Kidney (tissue), 14 donors: Measurements from ENCODE around the gene ICA1L. TPM values are rescaled to one million over a fixed set of nuclear protein-coding genes. Genes with fewer than 3 reads are reported as not detected.

Experiments used
- DNase-seq, 5 donors: peaks; one replicate each; pipeline ENCODE4 v3.0.0-alpha.2; 2013 to 2020
- FAIRE-seq: peaks from 2 replicates; lab custom pipeline; 2012; peaks lifted over from hg19 to GRCh38; lab: Jason Lieb, UNC
- H3K27ac ChIP-seq, 2 donors: one replicate each; pipeline ENCODE4 v1.7.0; 2013; ENCODE audit warnings: low read depth in 2 of 2, low read length in 2 of 2, inconsistent platforms in 1 of 2
- H3K27me3 ChIP-seq: one replicate; pipeline ENCODE4 v1.7.1; 2013; ENCODE audit warnings: low read length, inconsistent platforms; ENCODE audit not compliant: control insufficient read depth, insufficient read depth
- H3K36me3 ChIP-seq, 3 donors: one replicate each; pipeline versions ENCODE4 v1.7.0 to v1.7.1; 2013; ENCODE audit warnings: low read length in 3 of 3, control low read depth in 1 of 3, inconsistent platforms in 1 of 3; ENCODE audit not compliant: insufficient read depth in 3 of 3, control insufficient read depth in 2 of 3
- H3K4me1 ChIP-seq, 3 donors: one replicate each; pipeline versions ENCODE4 v1.7.0 to v1.7.1; 2013; ENCODE audit warnings: low read length in 3 of 3, inconsistent platforms in 1 of 3, low read depth in 1 of 3; ENCODE audit not compliant: control insufficient read depth in 2 of 3, insufficient read depth in 2 of 3
- H3K4me3 ChIP-seq, 3 donors: one replicate each; pipeline versions ENCODE4 v1.7.0 to v1.8.1; 2013; ENCODE audit warnings: low read length in 3 of 3, control low read depth in 1 of 3, inconsistent platforms in 1 of 3
- H3K9ac ChIP-seq, 3 donors: one replicate each; pipeline versions ENCODE4 v1.7.0 to v1.7.1; 2013; ENCODE audit warnings: low read length in 3 of 3, control low read depth in 1 of 3, inconsistent platforms in 1 of 3
- H3K9me3 ChIP-seq, 3 donors: one replicate each; pipeline versions ENCODE4 v1.7.0 to v1.7.1; 2013; ENCODE audit warnings: low read length in 3 of 3, control low read depth in 1 of 3, inconsistent platforms in 1 of 3; ENCODE audit not compliant: control insufficient read depth in 2 of 3, insufficient read depth in 1 of 3
- intact Hi-C: fragments of 100-400 bp; cut with DNase I; formaldehyde crosslinking; loops from one replicate; pipeline ENCODE4 v1.11.1; 2022
- polyA plus RNA-seq: library from polyadenylated mRNA; stranded (reverse); fragments of 350-450 nt; fragmentation: Illumina TruSeq; extraction: RNeasy Lipid Tissue Mini Kit (QIAGEN cat#74804); gene quantifications from one replicate; pipeline ENCODE4 v1.2.3, GENCODE V29; 2014; ENCODE audit warnings: low read depth, low replicate concordance; ENCODE audit not compliant: insufficient read depth
- total RNA-seq: library from RNA; stranded (reverse); fragmentation: NEBNext Ultra II Directional; extraction: Animal tissue kit (Norgen Biotek cat#: 25700); gene quantifications from one replicate; pipeline ENCODE4 v1.2.1, GENCODE V29; 2021
- TF ChIP-seq, protein P1 (sequence below): IDR thresholded peaks from 3 replicates; pipeline ENCODE4 v1.5.1; 2012; ENCODE audit warnings: mild to moderate bottlenecking, moderate library complexity, borderline replicate concordance; ENCODE audit not compliant: insufficient read depth; ENCODE audit errors: extremely low read depth
- donor health status: control.
- donor health status: control.
- donor health status: control.
- donor health status: control.
- donor health status: control.
- donor health status: DM: yes; HTN: yes; CAD: no.
- donor health status: Normal renal cell carcinoma (clear cell type).

ICA1L gene
- total and polyA plus RNA-seq, 2 donors from 2014 or later, result 1.5 to 9.9 TPM

DNA sequence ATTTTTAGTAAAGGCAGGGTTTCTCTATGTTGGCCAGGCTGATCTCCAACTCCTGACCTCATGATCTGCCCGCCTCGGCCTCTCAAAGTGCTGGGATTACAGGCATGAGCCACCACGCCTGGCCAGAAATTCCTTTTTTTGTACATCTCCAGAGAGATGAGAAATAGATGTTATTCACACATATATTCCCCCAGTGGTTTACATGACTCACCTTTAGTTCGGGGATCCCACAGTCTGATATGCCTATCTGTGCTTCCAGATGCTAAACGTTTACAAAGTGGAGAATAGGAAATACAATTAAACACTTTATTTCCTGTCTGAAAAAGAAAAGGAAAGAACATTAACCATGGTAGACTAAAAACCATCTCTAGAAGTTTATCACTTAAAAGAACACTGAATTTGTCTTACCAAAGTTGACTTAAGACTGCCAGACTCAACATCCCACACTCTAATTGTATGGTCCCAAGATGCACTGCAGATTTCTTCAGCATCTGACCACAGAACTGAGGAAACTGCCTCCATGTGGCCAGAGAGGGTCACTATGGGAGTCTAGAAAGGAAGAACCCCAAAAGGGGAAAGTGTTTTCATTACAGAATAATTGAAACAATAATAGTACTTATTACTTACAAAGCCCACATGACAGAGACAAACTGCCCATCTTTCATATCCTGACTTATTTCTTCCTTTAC lies 12.6 kb upstream of the ICA1L start:
- Histone ChIP-seq H3K9me3 (no peaks in the 10 kb centered on the region), H3K4me3 (no peak overlapping the region), H3K9ac (no peak overlapping the region), H3K27ac (no peak overlapping the region), H3K4me1 (no peaks in the 10 kb centered on the region), H3K27me3 (no peaks in the 10 kb centered on the region), H3K36me3 (peaks cover 0 to 17% (median 2%) of the 10 kb centered on the region in 3 donors)
- no peak for DNase-seq
- TF ChIP-seq, protein P1, sequence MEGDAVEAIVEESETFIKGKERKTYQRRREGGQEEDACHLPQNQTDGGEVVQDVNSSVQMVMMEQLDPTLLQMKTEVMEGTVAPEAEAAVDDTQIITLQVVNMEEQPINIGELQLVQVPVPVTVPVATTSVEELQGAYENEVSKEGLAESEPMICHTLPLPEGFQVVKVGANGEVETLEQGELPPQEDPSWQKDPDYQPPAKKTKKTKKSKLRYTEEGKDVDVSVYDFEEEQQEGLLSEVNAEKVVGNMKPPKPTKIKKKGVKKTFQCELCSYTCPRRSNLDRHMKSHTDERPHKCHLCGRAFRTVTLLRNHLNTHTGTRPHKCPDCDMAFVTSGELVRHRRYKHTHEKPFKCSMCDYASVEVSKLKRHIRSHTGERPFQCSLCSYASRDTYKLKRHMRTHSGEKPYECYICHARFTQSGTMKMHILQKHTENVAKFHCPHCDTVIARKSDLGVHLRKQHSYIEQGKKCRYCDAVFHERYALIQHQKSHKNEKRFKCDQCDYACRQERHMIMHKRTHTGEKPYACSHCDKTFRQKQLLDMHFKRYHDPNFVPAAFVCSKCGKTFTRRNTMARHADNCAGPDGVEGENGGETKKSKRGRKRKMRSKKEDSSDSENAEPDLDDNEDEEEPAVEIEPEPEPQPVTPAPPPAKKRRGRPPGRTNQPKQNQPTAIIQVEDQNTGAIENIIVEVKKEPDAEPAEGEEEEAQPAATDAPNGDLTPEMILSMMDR, result no peak
- intact Hi-C loops, result no loop called here
- no peak for FAIRE-seq

DNA sequence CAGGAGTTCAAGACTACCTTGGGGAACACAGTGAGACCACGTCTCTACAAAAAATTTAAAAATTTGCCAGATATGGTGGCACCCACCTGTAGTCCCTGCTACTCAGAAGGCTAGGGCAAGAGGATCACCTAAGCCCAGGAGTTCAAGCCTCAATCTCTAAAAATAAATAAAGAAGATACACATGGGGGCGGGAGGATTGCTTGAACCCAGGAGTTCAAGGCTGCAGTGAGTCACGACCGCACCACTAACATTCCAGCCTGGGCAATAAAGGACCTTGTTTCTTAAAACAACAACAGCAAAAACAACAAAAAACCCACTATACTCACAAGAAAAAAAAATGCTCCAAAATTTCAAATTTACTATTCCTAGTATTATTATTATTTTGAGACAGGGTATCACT lies 10.0 kb upstream of the ICA1L start:
- H3K4me1 ChIP-seq, result no peaks in the 10 kb centered on the region
- TF ChIP-seq, protein P1, result no peak
- peaks cover 0 to 15% (median 2%) of the 10 kb centered on the region in 3 donors for H3K36me3 ChIP-seq
- no peaks in the 10 kb centered on the region for H3K27me3 ChIP-seq
- H3K27ac ChIP-seq, result no peak overlapping the region
- DNase-seq (no peak), FAIRE-seq (no peak)
- no peak overlapping the region for H3K4me3 ChIP-seq
- intact Hi-C loops, result no loop called here
- no peaks in the 10 kb centered on the region for H3K9me3 ChIP-seq
- H3K9ac ChIP-seq, result no peak overlapping the region

DNA sequence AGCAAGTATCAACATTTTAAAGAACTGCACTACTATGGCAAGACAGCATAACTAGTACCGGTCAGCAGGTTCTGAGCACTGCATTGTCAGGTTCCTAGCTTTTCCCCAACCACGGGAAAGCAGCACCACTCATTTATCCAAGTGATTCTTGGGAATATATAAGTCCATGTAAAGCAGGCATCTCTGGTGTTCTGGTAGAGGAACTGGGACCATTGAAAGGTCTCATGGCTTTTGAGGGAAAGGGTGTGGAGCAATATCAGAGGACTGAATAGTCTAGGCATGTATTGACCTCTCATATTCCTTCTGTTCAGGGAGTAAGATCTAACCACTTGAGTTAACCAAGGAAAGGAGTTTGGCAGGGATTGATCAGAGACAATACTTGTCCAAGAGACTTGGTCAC lies 6.1 kb upstream of the ICA1L start:
- intact Hi-C loops, result no loop called here
- no peak for DNase-seq
- no peak for FAIRE-seq
- no peaks in the 10 kb centered on the region for H3K4me1 ChIP-seq
- no peaks in the 10 kb centered on the region for H3K9me3 ChIP-seq
- no peak overlapping the region for H3K9ac ChIP-seq
- no peak overlapping the region for H3K27ac ChIP-seq
- H3K27me3 ChIP-seq, result no peaks in the 10 kb centered on the region
- TF ChIP-seq, protein P1, result no peak
- peaks cover 0 to 2% (median 0%) of the 10 kb centered on the region in 3 donors for H3K36me3 ChIP-seq
- no peak overlapping the region for H3K4me3 ChIP-seq
